A673 (cell line): Measurements from ENCODE around the gene PKN1. TPM values are rescaled to one million over a fixed set of nuclear protein-coding genes. Genes with fewer than 3 reads are reported as not detected.

Source experiments
- BruUV-seq: library from RNA; stranded (reverse); fragments of 400-500 nt; replicated peaks from 2 replicates; lab custom pipeline; 2021; lab: Mats Ljungman, UMichigan
- CTCF ChIA-PET: fragments of 300-600 bp; sonication (Branson Sonifier 250); formaldehyde crosslinking; loops from one replicate; lab custom pipeline; 2022; ENCODE audit warnings: antibody characterized with exemption; lab: Charles Lee
- POLR2A ChIA-PET: fragments of 300-600 bp; sonication (Branson Sonifier 250); formaldehyde crosslinking; loops from one replicate; lab custom pipeline; 2022; ENCODE audit warnings: antibody characterized with exemption; ENCODE audit not compliant: low non-redundant PET; lab: Charles Lee
- DNase-seq: peaks from one replicate; pipeline ENCODE4 v3.0.0-alpha.2; 2015; ENCODE audit warnings: low spot score
- H3K27ac ChIP-seq: fragments of 200-600 bp; sonication (generic); 2 replicates; pipeline ENCODE4 v1.5.1; 2016; ENCODE audit warnings: mixed run types, low read depth, mild to moderate bottlenecking, mixed read lengths, antibody characterized with exemption, low read length; ENCODE audit not compliant: poor library complexity, severe bottlenecking
- H3K27me3 ChIP-seq: fragments of 200-600 bp; sonication (generic); replicated peaks from 2 replicates; pipeline ENCODE4 v1.6.1; 2017; ENCODE audit warnings: mixed run types, low read depth, mild to moderate bottlenecking, mixed read lengths, antibody characterized with exemption, low read length; ENCODE audit not compliant: insufficient read depth, poor library complexity
- H3K36me3 ChIP-seq: fragments of 200-600 bp; sonication (generic); 2 replicates; pipeline ENCODE4 v1.6.1; 2016; ENCODE audit warnings: mixed run types, mild to moderate bottlenecking, mixed read lengths, antibody characterized with exemption, low read length; ENCODE audit not compliant: insufficient read depth, poor library complexity, severe bottlenecking
- H3K4me1 ChIP-seq: fragments of 200-600 bp; sonication (generic); 2 replicates; pipeline ENCODE4 v1.6.1; 2017; ENCODE audit warnings: mixed run types, mild to moderate bottlenecking, mixed read lengths, antibody characterized with exemption, low read length; ENCODE audit not compliant: insufficient read depth, poor library complexity, severe bottlenecking
- H3K4me3 ChIP-seq: fragments of 200-600 bp; sonication (generic); 2 replicates; pipeline ENCODE4 v1.5.1; 2016; ENCODE audit warnings: low read depth, mixed run types, mild to moderate bottlenecking, mixed read lengths, low read length; ENCODE audit not compliant: poor library complexity, severe bottlenecking
- H3K9me3 ChIP-seq: fragments of 200-600 bp; sonication (generic); 2 replicates; pipeline ENCODE4 v1.6.1; 2016; ENCODE audit warnings: mixed run types, low read depth, mild to moderate bottlenecking, mixed read lengths, antibody characterized with exemption, low read length; ENCODE audit not compliant: poor library complexity, severe bottlenecking
- EZH2 ChIP-seq: fragments of 200-600 bp; sonication (generic); IDR thresholded peaks from 2 replicates; pipeline ENCODE4 v1.6.1; 2017; ENCODE audit warnings: borderline replicate concordance, low read depth, mild to moderate bottlenecking, mixed read lengths, antibody characterized with exemption, low read length; ENCODE audit not compliant: poor library complexity, severe bottlenecking
- intact Hi-C: fragments of 100-400 bp; cut with micrococcal nuclease; formaldehyde crosslinking; loops from one replicate; pipeline ENCODE4 v1.10.0; 2022; ENCODE audit not compliant: unreplicated experiment
- total RNA-seq: library from RNA; stranded (reverse); gene quantifications from 2 replicates; pipeline ENCODE4 v1.2.3, GENCODE V29; 2021
- TF ChIP-seq, protein P1 (sequence below): fragments of 300-800, 200-600 bp; sonication (generic); conservative IDR thresholded peaks from 2 replicates; pipeline ENCODE4 v1.5.1; 2017; ENCODE audit warnings: low read depth, mild to moderate bottlenecking, antibody characterized with exemption, low read length, moderate library complexity, mixed read lengths

Gene PKN1
- total RNA-seq, 1 experiment from 2014 or later, result 91.4 TPM

DNA sequence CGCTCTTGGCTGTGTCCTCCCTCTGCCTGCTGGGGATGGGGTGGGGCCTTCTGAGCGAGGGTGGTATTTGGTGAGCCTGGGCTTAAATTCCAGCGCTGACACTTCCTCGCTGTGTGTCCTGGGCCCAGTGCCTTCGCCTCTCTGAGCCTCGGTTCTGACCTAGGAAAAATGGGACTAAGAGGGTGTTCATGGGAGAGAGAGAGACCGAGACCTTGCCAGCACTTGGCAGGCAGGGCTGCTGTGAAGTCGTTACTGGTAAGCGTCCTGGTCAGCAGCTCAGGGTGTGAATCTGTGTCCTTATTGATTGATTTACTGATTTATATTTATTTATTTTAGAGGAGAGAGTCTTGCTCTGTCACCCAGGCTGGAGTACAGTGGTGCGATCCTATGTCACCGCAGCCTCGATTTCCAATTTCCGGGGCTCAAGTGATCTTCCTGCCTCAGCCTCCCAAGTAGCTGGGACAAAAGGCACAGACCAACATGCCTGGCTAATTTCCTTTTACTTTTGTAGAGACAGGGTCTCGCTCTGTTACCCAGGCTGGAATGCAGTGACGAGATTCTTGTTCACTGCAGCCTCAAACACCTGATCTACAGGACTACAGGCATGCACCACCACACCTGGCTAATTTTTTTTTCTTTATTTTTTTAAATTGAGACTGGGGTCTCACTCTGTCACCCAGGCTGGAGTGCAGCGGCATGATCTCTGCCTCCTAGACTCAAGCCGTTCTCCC is 2.4 kb downstream of the PKN1 start:
- ChIA-PET CTCF (no interaction called here), POLR2A (no interaction called here)
- BruUV-seq, result no TSS peak
- no peaks in the 10 kb centered on the region for H3K27me3 ChIP-seq
- intact Hi-C loops, result no loop called here
- H3K9me3 ChIP-seq, result no peaks in the 10 kb centered on the region
- peak overlapping the region; percentile 10 for H3K27ac ChIP-seq
- no peaks in the 10 kb centered on the region for H3K36me3 ChIP-seq
- DNase-seq, result no peak
- H3K4me1 ChIP-seq, result peaks cover 7% of the 10 kb centered on the region
- no peak overlapping the region for H3K4me3 ChIP-seq
- TF ChIP-seq, protein P1, sequence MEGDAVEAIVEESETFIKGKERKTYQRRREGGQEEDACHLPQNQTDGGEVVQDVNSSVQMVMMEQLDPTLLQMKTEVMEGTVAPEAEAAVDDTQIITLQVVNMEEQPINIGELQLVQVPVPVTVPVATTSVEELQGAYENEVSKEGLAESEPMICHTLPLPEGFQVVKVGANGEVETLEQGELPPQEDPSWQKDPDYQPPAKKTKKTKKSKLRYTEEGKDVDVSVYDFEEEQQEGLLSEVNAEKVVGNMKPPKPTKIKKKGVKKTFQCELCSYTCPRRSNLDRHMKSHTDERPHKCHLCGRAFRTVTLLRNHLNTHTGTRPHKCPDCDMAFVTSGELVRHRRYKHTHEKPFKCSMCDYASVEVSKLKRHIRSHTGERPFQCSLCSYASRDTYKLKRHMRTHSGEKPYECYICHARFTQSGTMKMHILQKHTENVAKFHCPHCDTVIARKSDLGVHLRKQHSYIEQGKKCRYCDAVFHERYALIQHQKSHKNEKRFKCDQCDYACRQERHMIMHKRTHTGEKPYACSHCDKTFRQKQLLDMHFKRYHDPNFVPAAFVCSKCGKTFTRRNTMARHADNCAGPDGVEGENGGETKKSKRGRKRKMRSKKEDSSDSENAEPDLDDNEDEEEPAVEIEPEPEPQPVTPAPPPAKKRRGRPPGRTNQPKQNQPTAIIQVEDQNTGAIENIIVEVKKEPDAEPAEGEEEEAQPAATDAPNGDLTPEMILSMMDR, result no peak
- TF ChIP-seq EZH2, result no peak

DNA sequence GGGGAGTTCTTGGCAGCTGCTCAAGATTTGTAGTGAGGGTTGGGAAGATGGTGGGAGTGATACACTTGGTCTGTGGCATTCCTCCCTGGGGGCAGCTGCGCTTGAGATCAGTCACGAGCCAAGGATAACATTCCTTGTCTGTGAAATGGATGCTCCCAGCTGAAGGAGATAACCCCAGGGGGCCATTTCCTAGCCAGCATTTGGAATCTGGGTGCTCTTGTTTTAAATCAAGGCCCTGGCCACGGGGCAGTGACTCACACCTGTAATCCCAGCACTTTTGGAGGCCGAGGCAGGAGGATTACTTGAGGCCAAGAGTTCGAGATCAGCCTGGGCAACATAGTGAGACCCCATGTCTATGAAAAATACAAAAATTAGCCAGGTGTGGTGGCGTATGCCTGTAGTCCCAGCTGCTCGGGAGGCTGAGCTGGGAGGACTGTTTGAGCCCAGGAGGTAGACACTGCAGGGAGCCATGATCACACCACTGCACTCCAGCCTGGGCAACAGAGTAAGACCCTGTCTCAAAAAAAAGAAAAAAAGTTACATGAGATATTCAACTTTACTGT is 4.6 kb downstream of the PKN1 start:
- no peak for DNase-seq
- H3K27me3 ChIP-seq, result no peaks in the 10 kb centered on the region
- intact Hi-C loops, result no loop called here
- H3K27ac ChIP-seq, result no peak overlapping the region
- ChIA-PET CTCF (no interaction called here), POLR2A (no interaction called here)
- TF ChIP-seq, protein P1, result no peak
- TF ChIP-seq EZH2, result no peak
- no peak overlapping the region for H3K4me3 ChIP-seq
- no peaks in the 10 kb centered on the region for H3K9me3 ChIP-seq
- BruUV-seq, result no TSS peak
- peaks cover 10% of the 10 kb centered on the region for H3K36me3 ChIP-seq
- H3K4me1 ChIP-seq, result peaks cover 7% of the 10 kb centered on the region

DNA sequence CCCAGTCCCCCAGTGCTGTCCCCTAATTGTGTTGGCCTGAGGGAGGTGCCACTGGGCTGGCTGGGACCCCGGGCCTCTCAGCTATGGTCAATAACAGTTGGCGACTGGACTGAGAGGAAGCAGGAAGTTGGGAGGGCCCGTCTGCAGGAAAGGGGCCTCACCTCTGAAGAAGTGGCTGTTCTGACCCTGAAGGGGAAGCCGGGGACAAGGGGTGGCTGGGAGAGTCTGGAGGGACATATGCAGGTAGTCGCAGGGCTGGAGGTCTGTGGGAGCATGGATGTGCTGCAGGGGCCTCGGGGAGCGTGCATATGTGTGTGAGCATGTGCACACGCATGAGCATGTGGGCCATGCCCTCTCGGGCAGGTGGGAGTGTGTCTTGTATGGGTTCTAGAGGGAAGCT is 5.9 kb downstream of the PKN1 start:
- BruUV-seq, result no TSS peak
- intact Hi-C loops, result no loop called here
- no peak overlapping the region for H3K4me3 ChIP-seq
- peaks cover 5% of the 10 kb centered on the region for H3K4me1 ChIP-seq
- no peaks in the 10 kb centered on the region for H3K9me3 ChIP-seq
- ChIA-PET POLR2A (no interaction called here), CTCF (no interaction called here)
- H3K36me3 ChIP-seq, result peaks cover 16% of the 10 kb centered on the region
- no peaks in the 10 kb centered on the region for H3K27me3 ChIP-seq
- DNase-seq, result no peak
- H3K27ac ChIP-seq, result no peak overlapping the region
- TF ChIP-seq, protein P1, result no peak
- no peak for TF ChIP-seq EZH2
